ENCODE results near the gene CCDC149. TPM values are rescaled to one million over a fixed set of nuclear protein-coding genes. Genes with fewer than 3 reads are reported as not detected.

CCDC149 gene
- polyA plus RNA-seq, 2 of the 4 experiments (the other 2 are of a cell fraction), result 1.4 to 2.8 TPM

DNA sequence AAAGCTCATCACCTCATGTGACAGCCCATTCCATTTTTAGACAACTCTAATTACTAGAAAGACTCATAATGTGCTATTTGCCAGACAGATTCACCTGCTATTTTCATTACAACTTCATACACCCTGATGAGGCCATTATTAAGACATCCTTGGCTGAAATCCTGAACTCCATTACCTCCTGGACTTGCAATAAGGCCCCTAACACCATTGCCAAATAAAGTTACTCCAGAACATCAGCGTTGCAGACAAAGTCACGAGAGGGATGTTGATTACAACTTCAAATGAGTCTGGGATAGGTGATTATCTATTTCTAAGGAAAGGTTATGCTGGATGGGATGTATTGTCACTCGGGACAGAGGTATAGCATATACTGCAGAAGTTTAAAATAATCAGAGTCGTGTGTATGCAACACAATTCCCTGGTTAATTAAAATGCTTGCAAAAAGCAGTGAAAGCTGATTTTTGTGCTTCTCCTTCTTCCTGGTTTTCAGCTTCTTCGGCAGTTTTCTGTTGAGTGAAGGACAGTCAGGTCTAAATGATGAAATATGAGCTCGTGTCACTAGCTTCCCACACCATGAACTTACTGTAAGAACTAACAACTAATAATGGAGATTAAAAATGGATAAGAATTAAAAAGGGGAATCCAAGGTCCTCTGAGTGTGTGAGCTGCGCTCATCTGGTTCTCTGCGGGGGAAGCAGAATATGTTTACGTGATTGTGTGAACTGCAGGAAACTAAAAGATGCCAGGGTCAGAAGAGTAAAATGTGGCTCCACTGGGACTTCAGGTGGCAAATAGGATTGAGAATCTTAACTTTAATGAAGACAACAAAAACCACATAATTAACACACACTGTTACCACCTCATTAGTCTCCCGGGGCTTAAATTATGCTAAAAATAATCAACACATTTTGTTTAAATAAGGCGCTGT, 135.0 kb downstream of the CCDC149 start (continued):
- no peak for TF ChIP-seq FOSB (CRISPR knock-in tag; IDR thresholded peaks at IDR 0.05)
- TF ChIP-seq HEYL (CRISPR knock-in tag; IDR thresholded peaks at IDR 0.05), result no peak

DNA sequence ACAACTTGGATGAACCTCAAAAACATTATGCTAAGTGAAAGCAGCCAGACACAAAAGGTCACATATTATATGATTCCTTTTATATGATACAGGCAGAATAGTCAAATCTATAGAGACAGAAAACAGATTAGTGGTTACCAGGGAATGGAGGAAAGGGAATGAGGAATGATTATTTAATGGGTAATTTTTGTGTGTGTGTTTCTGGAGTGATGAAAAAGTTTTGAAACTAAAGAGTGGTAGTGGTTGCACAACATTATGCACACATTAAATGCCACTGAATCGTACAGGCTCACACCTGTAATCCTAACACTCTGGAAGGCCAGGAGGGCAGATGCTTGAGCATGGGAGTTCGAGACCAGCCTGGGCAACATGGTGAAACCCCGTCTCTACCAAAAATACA, 137.1 kb downstream of the CCDC149 start:
- TF ChIP-seq HDAC2 (IDR thresholded peaks at IDR 0.05), result no peak
- no peak for TF ChIP-seq HEYL (CRISPR knock-in tag; IDR thresholded peaks at IDR 0.05)
- no peak for TF ChIP-seq SMC3 (IDR thresholded peaks at IDR 0.05)
- TF ChIP-seq, protein P1, sequence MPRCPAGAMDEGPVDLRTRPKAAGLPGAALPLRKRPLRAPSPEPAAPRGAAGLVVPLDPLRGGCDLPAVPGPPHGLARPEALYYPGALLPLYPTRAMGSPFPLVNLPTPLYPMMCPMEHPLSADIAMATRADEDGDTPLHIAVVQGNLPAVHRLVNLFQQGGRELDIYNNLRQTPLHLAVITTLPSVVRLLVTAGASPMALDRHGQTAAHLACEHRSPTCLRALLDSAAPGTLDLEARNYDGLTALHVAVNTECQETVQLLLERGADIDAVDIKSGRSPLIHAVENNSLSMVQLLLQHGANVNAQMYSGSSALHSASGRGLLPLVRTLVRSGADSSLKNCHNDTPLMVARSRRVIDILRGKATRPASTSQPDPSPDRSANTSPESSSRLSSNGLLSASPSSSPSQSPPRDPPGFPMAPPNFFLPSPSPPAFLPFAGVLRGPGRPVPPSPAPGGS (IDR thresholded peaks at IDR 0.05), result no peak
- TF ChIP-seq, protein P2, sequence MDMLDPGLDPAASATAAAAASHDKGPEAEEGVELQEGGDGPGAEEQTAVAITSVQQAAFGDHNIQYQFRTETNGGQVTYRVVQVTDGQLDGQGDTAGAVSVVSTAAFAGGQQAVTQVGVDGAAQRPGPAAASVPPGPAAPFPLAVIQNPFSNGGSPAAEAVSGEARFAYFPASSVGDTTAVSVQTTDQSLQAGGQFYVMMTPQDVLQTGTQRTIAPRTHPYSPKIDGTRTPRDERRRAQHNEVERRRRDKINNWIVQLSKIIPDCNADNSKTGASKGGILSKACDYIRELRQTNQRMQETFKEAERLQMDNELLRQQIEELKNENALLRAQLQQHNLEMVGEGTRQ (IDR thresholded peaks at IDR 0.05), result no peak
- no peak for TF ChIP-seq RAD21 (conservative IDR thresholded peaks at IDR 0.05 in 1 of 2, IDR thresholded peaks at IDR 0.05 in 1 of 2)
- no peak for TF ChIP-seq EHF (CRISPR knock-in tag; IDR thresholded peaks at IDR 0.05)
- TF ChIP-seq EP300 (IDR thresholded peaks at IDR 0.05), result no peak
- no peak for TF ChIP-seq TFCP2L1 (CRISPR knock-in tag; IDR thresholded peaks at IDR 0.05)
- no peak for TF ChIP-seq CBX8 (IDR thresholded peaks at IDR 0.05)
- TF ChIP-seq HOXB5 (CRISPR knock-in tag; IDR thresholded peaks at IDR 0.05), result no peak
- TF ChIP-seq KDM5A (IDR thresholded peaks at IDR 0.05), result no peak
- TF ChIP-seq CEBPB (IDR thresholded peaks at IDR 0.05), result no peak
- no peak for TF ChIP-seq HOXB13 (CRISPR knock-in tag; IDR thresholded peaks at IDR 0.05; ENCODE audit: low read depth)
- no peak for TF ChIP-seq NPAS2 (CRISPR knock-in tag; IDR thresholded peaks at IDR 0.05; ENCODE audit: borderline replicate concordance)
- no peak for TF ChIP-seq GATA3 (IDR thresholded peaks at IDR 0.05; ENCODE audit: borderline replicate concordance)
- no peak for TF ChIP-seq HOXA7 (CRISPR knock-in tag; IDR thresholded peaks at IDR 0.05)
- ChIA-PET POLR2A (no interaction called here), CTCF (no interaction called here)
- Histone ChIP-seq H3K4me3 (no peak overlapping the region), H3K4me2 (no peak overlapping the region), H3K4me1 (0 out of 3 replicates have a peak, but pooled peaks cover 3% of the 10 kb centered on the region), H3K9me3 (no peaks in the 10 kb centered on the region), H3K27ac (no peak overlapping the region)
- ATAC-seq, result no peak
- DNase-seq (ENCODE audit: low read depth in 1 of 2, low spot score in 1 of 2), result no peak
- WGBS (ENCODE audit: missing lambda C conversion rate), result 21% methylated on average over 3 of the region's 3 CpGs
- FAIRE-seq, result no peak

DNA sequence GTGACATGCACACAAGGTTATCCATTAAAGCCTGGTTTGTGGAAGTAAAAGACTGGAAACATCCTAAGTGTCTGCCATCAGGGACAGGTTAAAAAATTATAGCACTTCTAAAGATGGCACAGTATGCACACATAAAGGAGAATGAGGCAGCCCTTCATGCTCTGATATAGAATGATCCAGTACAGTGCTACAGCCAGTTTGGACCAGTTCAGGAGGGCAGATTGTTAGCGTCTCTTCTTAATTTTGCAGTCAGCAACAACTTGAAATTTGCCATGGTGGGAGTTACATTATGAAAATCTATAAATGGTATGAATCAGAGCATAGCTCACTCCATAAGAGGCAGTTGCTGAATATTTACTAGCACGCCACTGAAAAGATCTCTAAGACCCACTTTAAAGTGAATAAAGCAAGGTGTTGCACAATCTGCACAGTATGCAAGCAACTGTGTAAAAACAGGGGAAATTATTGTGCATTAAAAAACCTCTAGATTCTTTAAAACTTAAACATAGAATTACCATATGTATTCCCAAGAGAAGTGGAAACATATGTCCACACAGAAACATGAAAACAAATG, 137.7 kb downstream of the CCDC149 start:
- TF ChIP-seq FOSL2 (IDR thresholded peaks at IDR 0.05) (no peak), FOSL2 (CRISPR knock-in tag; IDR thresholded peaks at IDR 0.05) (no peak), MAFK (IDR thresholded peaks at IDR 0.05; ENCODE audit: partially characterized antibody) (no peak), POLR2A (IDR thresholded peaks at IDR 0.05; ENCODE audit: low read length) (no peak), NPAS2 (CRISPR knock-in tag; IDR thresholded peaks at IDR 0.05; ENCODE audit: borderline replicate concordance) (no peak), EP300 (IDR thresholded peaks at IDR 0.05) (no peak), MYC (IDR thresholded peaks at IDR 0.05; ENCODE audit: borderline replicate concordance, low read length) (no peak)
- TF ChIP-seq, protein P3, sequence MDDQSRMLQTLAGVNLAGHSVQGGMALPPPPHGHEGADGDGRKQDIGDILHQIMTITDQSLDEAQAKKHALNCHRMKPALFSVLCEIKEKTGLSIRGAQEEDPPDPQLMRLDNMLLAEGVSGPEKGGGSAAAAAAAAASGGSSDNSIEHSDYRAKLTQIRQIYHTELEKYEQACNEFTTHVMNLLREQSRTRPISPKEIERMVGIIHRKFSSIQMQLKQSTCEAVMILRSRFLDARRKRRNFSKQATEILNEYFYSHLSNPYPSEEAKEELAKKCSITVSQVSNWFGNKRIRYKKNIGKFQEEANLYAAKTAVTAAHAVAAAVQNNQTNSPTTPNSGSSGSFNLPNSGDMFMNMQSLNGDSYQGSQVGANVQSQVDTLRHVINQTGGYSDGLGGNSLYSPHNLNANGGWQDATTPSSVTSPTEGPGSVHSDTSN (IDR thresholded peaks at IDR 0.05), result no peak
- Histone ChIP-seq H3K4me1 (0 out of 3 replicates have a peak, but pooled peaks cover 3% of the 10 kb centered on the region), H3K4me3 (no peak overlapping the region), H3K4me2 (no peak overlapping the region), H3K27ac (no peak overlapping the region), H3K9me3 (no peaks in the 10 kb centered on the region)
- ATAC-seq (no peak), FAIRE-seq (no peak), DNase-seq (ENCODE audit: low read depth in 1 of 2, low spot score in 1 of 2) (no peak)
- POLR2A ChIA-PET, result no interaction called here
- 48% methylated on average over 2 of the region's 2 CpGs for WGBS (ENCODE audit: missing lambda C conversion rate)
- CTCF ChIA-PET, result no interaction called here
